Left forelimb (tissue), 1 donor: ENCODE measurements around the gene PAQR6.

ENCODE experiments used
- DNase-seq: peaks from one replicate; pipeline ENCODE4 v3.0.0-alpha.2; 2018; ENCODE audit warnings: low spot score

PAQR6 gene

GRCh38 chr1:156263288-156263655 lies 15.4 kb upstream of the PAQR6 start:
- no peak for DNase-seq

GRCh38 chr1:156262461-156263287 lies 14.8 kb upstream of the PAQR6 start:
- DNase-seq = no peak

GRCh38 chr1:156260896-156261295 lies 13.0 kb upstream of the PAQR6 start:
- no peak for DNase-seq

- DNase-seq = no peak
Observed at GRCh38 chr1:156259805-156260204, 11.9 kb upstream of the PAQR6 start.

GRCh38 chr1:156258859-156259258 lies 11.0 kb upstream of the PAQR6 start:
- no peak for DNase-seq

- DNase-seq = no peak
Observed at GRCh38 chr1:156257711-156258110, 9.9 kb upstream of the PAQR6 start.

- no peak for DNase-seq
Observed at GRCh38 chr1:156253634-156254033, 5.8 kb upstream of the PAQR6 start.

- no peak for DNase-seq
Observed at GRCh38 chr1:156251527-156251926, 3.7 kb upstream of the PAQR6 start.

GRCh38 chr1:156249593-156249992 lies 1.7 kb upstream of the PAQR6 start:
- no peak for DNase-seq

- DNase-seq = no peak
Observed at GRCh38 chr1:156248323-156248683, 447 bp upstream of the PAQR6 start.

- no peak for DNase-seq
Observed at GRCh38 chr1:156246781-156247459, 936 bp downstream of the PAQR6 start.

GRCh38 chr1:156246241-156246780 lies 1.5 kb downstream of the PAQR6 start:
- DNase-seq = no peak

- DNase-seq = no peak
Observed at GRCh38 chr1:156245451-156246232, 2.2 kb downstream of the PAQR6 start.

GRCh38 chr1:156244712-156245111 lies 3.1 kb downstream of the PAQR6 start:
- no peak for DNase-seq

GRCh38 chr1:156244126-156244525 lies 3.7 kb downstream of the PAQR6 start:
- no peak for DNase-seq

GRCh38 chr1:156242738-156243137 lies 5.1 kb downstream of the PAQR6 start:
- DNase-seq = no peak

GRCh38 chr1:156241926-156242325 lies 5.9 kb downstream of the PAQR6 start, which contains the start of gene BGLAP:
Gene BGLAP, plus strand, starts transcription at chr1:156242184. Its CDS starts 48 bp downstream, at chr1:156242232.
- DNase-seq = no peak

- DNase-seq = no peak
Observed at GRCh38 chr1:156241311-156241811, 6.5 kb downstream of the PAQR6 start.

GRCh38 chr1:156238248-156238647 lies 9.6 kb downstream of the PAQR6 start:
- no peak for DNase-seq

GRCh38 chr1:156236164-156236563 lies 11.7 kb downstream of the PAQR6 start:
- DNase-seq = no peak

GRCh38 chr1:156233426-156234127 lies 14.3 kb downstream of the PAQR6 start:
- DNase-seq = no peak
